ENCODE data around the gene THOC7. TPM values are rescaled to one million over a fixed set of nuclear protein-coding genes. Genes with fewer than 3 reads are reported as not detected.

The THOC7 gene
- total RNA-seq, 1 experiment from 2014 or later, result 77.7 TPM

GRCh38 chr3:63791974-63792373, 71.6 kb downstream of the THOC7 start:
- CTCF ChIA-PET, result interaction anchor here (0.6 to 1.6 kb wide), 4 partner anchors 130 to 442 kb away, joined by 3 to 6 read pairs (median 4); no protein-coding TSS in a partner anchor
- Mint-ChIP-seq H3K9me3 (ENCODE audit: low read depth, unreplicated experiment) (no peaks in the 10 kb centered on the region), H3K27me3 (ENCODE audit: unreplicated experiment) (no peaks in the 10 kb centered on the region), H3K4me3 (ENCODE audit: low read depth, unreplicated experiment) (no peak overlapping the region), H3K36me3 (ENCODE audit: insufficient read depth, unreplicated experiment) (no peaks in the 10 kb centered on the region), H3K27ac (ENCODE audit: unreplicated experiment) (no peak overlapping the region), H3K4me1 (ENCODE audit: low read depth, unreplicated experiment) (no peaks in the 10 kb centered on the region)
- DNase-seq, result peak; percentile 9
- no TSS peak for BruUV-seq (replicated peaks)
- TF ChIP-seq, protein P1, sequence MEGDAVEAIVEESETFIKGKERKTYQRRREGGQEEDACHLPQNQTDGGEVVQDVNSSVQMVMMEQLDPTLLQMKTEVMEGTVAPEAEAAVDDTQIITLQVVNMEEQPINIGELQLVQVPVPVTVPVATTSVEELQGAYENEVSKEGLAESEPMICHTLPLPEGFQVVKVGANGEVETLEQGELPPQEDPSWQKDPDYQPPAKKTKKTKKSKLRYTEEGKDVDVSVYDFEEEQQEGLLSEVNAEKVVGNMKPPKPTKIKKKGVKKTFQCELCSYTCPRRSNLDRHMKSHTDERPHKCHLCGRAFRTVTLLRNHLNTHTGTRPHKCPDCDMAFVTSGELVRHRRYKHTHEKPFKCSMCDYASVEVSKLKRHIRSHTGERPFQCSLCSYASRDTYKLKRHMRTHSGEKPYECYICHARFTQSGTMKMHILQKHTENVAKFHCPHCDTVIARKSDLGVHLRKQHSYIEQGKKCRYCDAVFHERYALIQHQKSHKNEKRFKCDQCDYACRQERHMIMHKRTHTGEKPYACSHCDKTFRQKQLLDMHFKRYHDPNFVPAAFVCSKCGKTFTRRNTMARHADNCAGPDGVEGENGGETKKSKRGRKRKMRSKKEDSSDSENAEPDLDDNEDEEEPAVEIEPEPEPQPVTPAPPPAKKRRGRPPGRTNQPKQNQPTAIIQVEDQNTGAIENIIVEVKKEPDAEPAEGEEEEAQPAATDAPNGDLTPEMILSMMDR (IDR thresholded peaks at IDR 0.05; ENCODE audit: unreplicated experiment), result peak; percentile 35
- intact Hi-C loops (cut with micrococcal nuclease; ENCODE audit: unreplicated experiment), result loop anchor here (5.0 kb wide), 2 partner anchors 130 to 440 kb away; no protein-coding TSS in a partner anchor

Other genes starting within 250 kb of the THOC7 start
- 0.29 TPM in 1 of 2 replicates, not detected in the other for gene SNTN, start 211.1 kb downstream of the THOC7 start, total RNA-seq (2022)
- gene C3orf49, start 44.5 kb downstream of the THOC7 start, total RNA-seq (2022), result not detected in 2 replicates
- gene ATXN7, start 62 bp upstream of the THOC7 start, total RNA-seq (2022), result 31.2 and 38.3 TPM in 2 replicates
- gene SCAANT1, start 48.6 kb upstream of the THOC7 start, total RNA-seq (2022), result not detected in 2 replicates
- 65.4 and 73.3 TPM in 2 replicates for gene PSMD6, start 159.7 kb upstream of the THOC7 start, total RNA-seq (2022)

All from Calu3 (cell line).